AG10803 (cell line): ENCODE results near the gene CDYL.

Experiments
- DNase-seq: peaks from one replicate; pipeline ENCODE4 v3.0.0; 2010; ENCODE audit warnings: low read depth
- H3K4me3 ChIP-seq: 2 replicates; pipeline ENCODE4 v1.5.1; 2011; ENCODE audit warnings: mild to moderate bottlenecking, low read length, control low read depth
- CTCF ChIP-seq: conservative IDR thresholded peaks from 2 replicates; pipeline ENCODE4 v1.5.1; 2011; ENCODE audit warnings: mild to moderate bottlenecking, low read length, control low read depth, inconsistent platforms

CDYL gene

DNA sequence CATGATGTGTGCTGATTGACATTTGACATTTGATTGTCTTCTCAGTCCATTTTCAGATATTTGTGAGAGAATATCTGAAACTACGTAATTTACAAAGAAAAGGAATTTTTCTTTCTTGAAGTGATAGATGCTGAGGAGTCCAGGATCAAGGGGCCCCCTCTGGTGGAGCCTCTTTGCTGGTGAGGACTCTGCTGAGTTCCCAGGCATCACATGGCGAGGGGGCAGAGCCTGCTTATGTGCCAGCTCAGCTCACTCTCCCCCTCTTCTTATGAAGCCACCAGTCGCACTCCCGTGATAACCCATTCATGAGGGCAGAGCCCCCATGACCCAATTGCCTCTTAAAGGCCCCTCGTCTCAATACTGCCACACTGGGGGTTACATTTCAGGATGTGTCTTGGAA lies 136.4 kb downstream of the CDYL start:
- TF ChIP-seq CTCF: no peak

GRCh38 chr6:4913705-4914419 lies 137.7 kb downstream of the CDYL start:
- H3K4me3 ChIP-seq: no peak overlapping the region
- TF ChIP-seq CTCF: no peak
- DNase-seq: no peak

More for the DNA sequence above, 136.4 kb downstream of the CDYL start:
- DNase-seq: no peak
- no peak overlapping the region for H3K4me3 ChIP-seq

GRCh38 chr6:4914420-4915159 lies 138.4 kb downstream of the CDYL start:
- no peak overlapping the region for H3K4me3 ChIP-seq
- no peak for TF ChIP-seq CTCF
- DNase-seq: peak; percentile 78

DNA sequence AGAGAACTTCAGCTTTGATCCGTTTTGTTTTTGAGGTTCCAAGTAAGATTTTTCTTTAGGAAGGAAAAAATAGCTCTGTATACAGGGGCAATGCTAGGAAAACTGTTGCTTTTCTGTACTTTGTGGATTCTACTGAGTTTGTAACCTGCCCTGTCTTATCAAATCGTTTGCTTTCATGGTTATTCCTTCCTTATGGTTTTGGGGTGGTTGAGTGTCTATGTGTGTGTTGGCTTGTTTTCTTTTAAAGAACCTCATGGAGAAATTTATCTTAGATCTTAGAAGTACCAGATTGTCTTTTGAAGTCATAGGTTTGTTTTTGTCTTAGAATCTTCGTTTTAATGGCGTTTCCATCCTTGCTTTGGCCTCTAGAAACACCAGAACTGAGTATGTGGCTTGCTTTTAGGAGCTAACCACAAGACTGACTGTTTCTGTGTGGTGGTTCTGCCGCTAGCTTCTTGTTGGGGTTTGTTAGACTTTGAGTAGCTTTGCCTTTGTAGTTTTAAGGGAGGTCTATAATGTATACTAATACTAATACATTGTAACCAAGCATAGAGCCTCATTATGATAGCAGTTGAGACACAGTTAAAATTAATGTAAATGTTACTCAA lies 140.9 kb downstream of the CDYL start:
- DNase-seq: no peak
- no peak for TF ChIP-seq CTCF
- no peak overlapping the region for H3K4me3 ChIP-seq

DNA sequence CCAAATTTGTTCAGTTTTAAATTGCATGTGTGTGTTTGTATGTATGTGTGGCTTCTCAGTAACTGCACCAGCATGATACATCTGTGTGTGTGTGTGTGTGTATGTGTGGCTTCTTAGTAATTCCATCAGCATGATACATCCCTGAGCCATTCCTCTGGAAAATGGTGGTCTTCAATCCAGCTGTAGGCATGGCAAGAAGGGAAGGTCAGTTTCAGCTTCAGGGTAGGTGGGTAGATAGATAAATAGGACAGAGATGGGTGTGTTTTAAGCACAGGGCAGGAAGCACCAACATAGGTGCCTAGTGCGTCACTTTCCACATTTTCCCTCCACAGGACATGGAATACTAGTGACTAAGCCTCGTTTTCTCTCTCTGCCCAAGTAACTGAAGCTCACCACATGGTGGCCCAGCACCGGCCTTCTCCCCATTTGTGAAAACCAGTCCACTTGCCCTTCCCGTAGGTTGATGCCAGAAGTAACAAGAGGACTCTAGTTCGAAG lies 144.8 kb downstream of the CDYL start:
- no peak overlapping the region for H3K4me3 ChIP-seq
- TF ChIP-seq CTCF: no peak
- DNase-seq: peak; percentile 38

DNA sequence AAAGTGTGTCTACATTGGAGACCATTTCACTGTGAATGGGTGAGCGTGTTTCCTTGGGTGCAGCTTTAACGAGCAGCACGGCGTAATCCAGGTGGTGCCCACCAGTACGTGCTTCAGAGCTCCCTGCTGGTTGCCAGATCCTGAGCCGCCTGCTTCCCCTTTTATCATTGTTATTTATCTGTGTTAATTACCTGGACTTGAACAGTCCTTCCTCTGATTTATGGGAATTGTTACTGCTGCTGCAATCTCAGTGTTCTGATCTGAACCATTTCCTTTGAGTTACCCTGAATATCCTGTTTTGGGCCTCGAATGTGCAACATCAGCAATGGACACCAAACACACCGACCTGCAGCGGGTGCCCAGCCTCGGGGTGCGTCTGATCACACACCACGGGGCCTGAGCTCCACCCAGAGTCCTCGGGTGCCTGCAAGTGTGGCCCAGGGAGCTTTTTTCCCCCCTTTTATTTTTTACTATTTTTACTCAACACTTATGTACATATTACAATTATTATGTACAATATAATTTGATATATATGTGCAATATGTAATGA lies 146.4 kb downstream of the CDYL start:
- H3K4me3 ChIP-seq: no peak overlapping the region
- TF ChIP-seq CTCF: no peak
- no peak for DNase-seq
